Measurements from ENCODE around the gene PEX5L. TPM values are rescaled to one million over a fixed set of nuclear protein-coding genes. Genes with fewer than 3 reads are reported as not detected.

The PEX5L gene
- total and polyA plus RNA-seq, 2 donors (not counting 1 experiment from before 2014, with no cell fraction given), result not detected

DNA sequence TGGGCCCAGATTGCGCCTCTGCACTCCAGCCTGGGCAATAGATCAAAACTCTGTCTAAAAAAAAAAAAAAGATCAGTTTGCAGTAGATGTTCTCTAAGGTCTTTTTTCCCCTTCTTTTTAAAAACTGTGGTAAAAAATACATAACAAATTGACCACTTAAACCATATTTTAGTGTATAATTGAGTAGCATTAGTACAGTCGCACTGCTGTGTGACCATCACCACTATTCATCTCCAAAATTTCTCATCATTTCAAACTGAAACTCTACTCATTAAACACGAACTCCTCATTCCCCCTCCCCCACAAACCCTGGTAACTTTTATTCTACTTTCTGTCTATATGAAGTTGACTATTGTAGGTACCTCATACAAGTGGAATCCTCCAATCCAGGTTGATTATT is 160.3 kb downstream of the PEX5L start:
- Histone ChIP-seq H3K4me3 (ENCODE audit: control extremely low read depth in 1 of 5, extremely low read depth in 1 of 5, insufficient read depth in 1 of 5, low read depth in 2 of 5, low read length in 4 of 5) (no peak overlapping the region), H2AFZ (ENCODE audit: insufficient read depth, low read depth, low read length, poor library complexity, severe bottlenecking) (no peak overlapping the region), H3K4me2 (replicated peaks; ENCODE audit: low read depth, low read length, poor library complexity, severe bottlenecking) (no peak overlapping the region), H4K20me1 (ENCODE audit: control insufficient read depth, insufficient read depth, low read length, poor library complexity, severe bottlenecking) (no peaks in the 10 kb centered on the region), H3K4me1 (ENCODE audit: control insufficient read depth in 2 of 2, insufficient read depth in 2 of 2, low read length in 2 of 2) (no peaks in the 10 kb centered on the region), H3K36me3 (replicated peaks in 1 of 2; ENCODE audit: control extremely low read depth in 1 of 2, control insufficient read depth in 1 of 2, extremely low read depth in 1 of 2, insufficient read depth in 2 of 2, low read length in 1 of 2) (no peaks in the 10 kb centered on the region), H3K9me3 (ENCODE audit: control extremely low read depth in 1 of 3, control insufficient read depth in 2 of 3, insufficient read depth in 1 of 3, low read length in 2 of 3) (no peaks in the 10 kb centered on the region), H3K27ac (ENCODE audit: low read length in 2 of 2) (no peak overlapping the region), H3K9ac (ENCODE audit: low read length) (no peak overlapping the region), H3K79me2 (ENCODE audit: control insufficient read depth, insufficient read depth, low read length) (no peaks in the 10 kb centered on the region), H3K27me3 (replicated peaks in 1 of 4; ENCODE audit: control extremely low read depth in 1 of 4, control insufficient read depth in 3 of 4, insufficient read depth in 4 of 4, low read length in 3 of 4) (peaks cover 0 to 5% (median 2%) of the 10 kb centered on the region in 4 experiments)
- Mint-ChIP-seq H3K4me1 (no peaks in the 10 kb centered on the region), H3K9me3 (ENCODE audit: insufficient read depth) (no peaks in the 10 kb centered on the region), H3K4me3 (no peak overlapping the region), H3K27ac (no peak overlapping the region), H3K27me3 (peaks cover 29% of the 10 kb centered on the region)
- WGBS (ENCODE audit: insufficient coverage), result 60% methylated on average over 1 of the region's 3 CpGs
- no peak for TF ChIP-seq EZH2 (IDR thresholded peaks at IDR 0.05; ENCODE audit: borderline replicate concordance, insufficient read depth, low read depth, low read length, poor library complexity, severe bottlenecking)
- TF ChIP-seq, protein P1, sequence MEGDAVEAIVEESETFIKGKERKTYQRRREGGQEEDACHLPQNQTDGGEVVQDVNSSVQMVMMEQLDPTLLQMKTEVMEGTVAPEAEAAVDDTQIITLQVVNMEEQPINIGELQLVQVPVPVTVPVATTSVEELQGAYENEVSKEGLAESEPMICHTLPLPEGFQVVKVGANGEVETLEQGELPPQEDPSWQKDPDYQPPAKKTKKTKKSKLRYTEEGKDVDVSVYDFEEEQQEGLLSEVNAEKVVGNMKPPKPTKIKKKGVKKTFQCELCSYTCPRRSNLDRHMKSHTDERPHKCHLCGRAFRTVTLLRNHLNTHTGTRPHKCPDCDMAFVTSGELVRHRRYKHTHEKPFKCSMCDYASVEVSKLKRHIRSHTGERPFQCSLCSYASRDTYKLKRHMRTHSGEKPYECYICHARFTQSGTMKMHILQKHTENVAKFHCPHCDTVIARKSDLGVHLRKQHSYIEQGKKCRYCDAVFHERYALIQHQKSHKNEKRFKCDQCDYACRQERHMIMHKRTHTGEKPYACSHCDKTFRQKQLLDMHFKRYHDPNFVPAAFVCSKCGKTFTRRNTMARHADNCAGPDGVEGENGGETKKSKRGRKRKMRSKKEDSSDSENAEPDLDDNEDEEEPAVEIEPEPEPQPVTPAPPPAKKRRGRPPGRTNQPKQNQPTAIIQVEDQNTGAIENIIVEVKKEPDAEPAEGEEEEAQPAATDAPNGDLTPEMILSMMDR (IDR thresholded peaks at IDR 0.05), result no peak
- ATAC-seq (ENCODE audit: low read depth) (no peak), DNase-seq (no peak)
- ChIA-PET POLR2A (no interaction called here), CTCF (no interaction called here)
- intact Hi-C loops (cut with micrococcal nuclease), result no loop called here

DNA sequence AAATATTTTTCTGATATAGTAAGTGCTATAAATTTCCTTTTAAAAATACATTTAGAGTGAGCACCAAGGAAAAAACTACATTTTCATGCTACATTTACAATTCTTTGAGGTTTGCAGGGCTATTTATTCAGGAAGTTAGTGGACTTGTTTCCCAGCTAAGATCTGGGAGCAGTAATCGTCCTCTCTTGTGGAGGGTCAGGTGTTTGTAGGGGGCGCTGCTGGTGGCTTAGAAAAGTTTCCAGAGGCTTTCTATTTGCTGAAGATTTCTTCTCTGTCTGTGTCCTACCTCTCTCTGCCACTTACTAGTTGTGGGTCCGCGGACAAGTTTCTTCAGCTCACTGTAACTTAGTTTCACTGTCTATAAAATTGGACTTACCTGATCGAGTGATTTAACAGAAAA is 163.9 kb downstream of the PEX5L start:
- WGBS (ENCODE audit: insufficient coverage), result no CpG with 5 or more reads among the region's 5 CpGs
- Mint-ChIP-seq H3K9me3 (ENCODE audit: insufficient read depth) (no peaks in the 10 kb centered on the region), H3K4me3 (no peak overlapping the region), H3K4me1 (no peaks in the 10 kb centered on the region), H3K27me3 (peaks cover 13% of the 10 kb centered on the region), H3K27ac (no peak overlapping the region)
- ChIA-PET POLR2A (no interaction called here), CTCF (no interaction called here)
- ATAC-seq (ENCODE audit: low read depth) (no peak), DNase-seq (no peak)
- Histone ChIP-seq H3K9ac (ENCODE audit: low read length) (no peak overlapping the region), H2AFZ (ENCODE audit: insufficient read depth, low read depth, low read length, poor library complexity, severe bottlenecking) (no peak overlapping the region), H3K4me3 (ENCODE audit: control extremely low read depth in 1 of 5, extremely low read depth in 1 of 5, insufficient read depth in 1 of 5, low read depth in 2 of 5, low read length in 4 of 5) (no peak overlapping the region), H4K20me1 (ENCODE audit: control insufficient read depth, insufficient read depth, low read length, poor library complexity, severe bottlenecking) (no peaks in the 10 kb centered on the region), H3K27me3 (replicated peaks in 1 of 4; ENCODE audit: control extremely low read depth in 1 of 4, control insufficient read depth in 3 of 4, insufficient read depth in 4 of 4, low read length in 3 of 4) (no peaks in the 10 kb centered on the region), H3K9me3 (ENCODE audit: control extremely low read depth in 1 of 3, control insufficient read depth in 2 of 3, insufficient read depth in 1 of 3, low read length in 2 of 3) (no peaks in the 10 kb centered on the region), H3K27ac (ENCODE audit: low read length in 2 of 2) (no peak overlapping the region), H3K36me3 (replicated peaks in 1 of 2; ENCODE audit: control extremely low read depth in 1 of 2, control insufficient read depth in 1 of 2, extremely low read depth in 1 of 2, insufficient read depth in 2 of 2, low read length in 1 of 2) (no peaks in the 10 kb centered on the region), H3K4me2 (replicated peaks; ENCODE audit: low read depth, low read length, poor library complexity, severe bottlenecking) (no peak overlapping the region), H3K79me2 (ENCODE audit: control insufficient read depth, insufficient read depth, low read length) (no peaks in the 10 kb centered on the region), H3K4me1 (ENCODE audit: control insufficient read depth in 2 of 2, insufficient read depth in 2 of 2, low read length in 2 of 2) (no peaks in the 10 kb centered on the region)
- intact Hi-C loops (cut with micrococcal nuclease), result no loop called here
- TF ChIP-seq EZH2 (IDR thresholded peaks at IDR 0.05; ENCODE audit: borderline replicate concordance, insufficient read depth, low read depth, low read length, poor library complexity, severe bottlenecking), result no peak
- TF ChIP-seq, protein P1 (IDR thresholded peaks at IDR 0.05), result no peak
